PFSK-1 (cell line): ENCODE data around the gene CACYBP.

ENCODE experiments used
- FOXP2 ChIP-seq: optimal IDR thresholded peaks from 2 replicates; pipeline ENCODE3; 2011; ENCODE audit warnings: borderline replicate concordance, control low read depth, inconsistent platforms; ENCODE audit not compliant: insufficient read depth; ENCODE audit errors: extremely low read length, extremely low read depth
- POLR2AphosphoS5 ChIP-seq: IDR thresholded peaks from 2 replicates; pipeline ENCODE4 v1.6.1; 2012; ENCODE audit warnings: low read depth, mild to moderate bottlenecking, control low read depth, low read length, moderate library complexity
- REST ChIP-seq, 2 experiments: IDR thresholded peaks; 2 replicates each; pipeline versions ENCODE4 v1.6.1 to v1.8.0; 2011 to 2012; ENCODE audit warnings: low read depth in 2 of 2, low read length in 2 of 2, control low read depth in 1 of 2, inconsistent platforms in 1 of 2, mild to moderate bottlenecking in 1 of 2, moderate library complexity in 1 of 2; ENCODE audit not compliant: insufficient read depth in 1 of 2
- SIN3A ChIP-seq: IDR thresholded peaks from 2 replicates; pipeline ENCODE4 v1.6.1; 2012; ENCODE audit warnings: mild to moderate bottlenecking, low read length, moderate library complexity, borderline replicate concordance; ENCODE audit not compliant: insufficient read depth
- TAF1 ChIP-seq: IDR thresholded peaks from 2 replicates; pipeline ENCODE4 v1.6.1; 2012; ENCODE audit warnings: low read length, control low read depth, borderline replicate concordance; ENCODE audit not compliant: insufficient read depth

The CACYBP gene

DNA sequence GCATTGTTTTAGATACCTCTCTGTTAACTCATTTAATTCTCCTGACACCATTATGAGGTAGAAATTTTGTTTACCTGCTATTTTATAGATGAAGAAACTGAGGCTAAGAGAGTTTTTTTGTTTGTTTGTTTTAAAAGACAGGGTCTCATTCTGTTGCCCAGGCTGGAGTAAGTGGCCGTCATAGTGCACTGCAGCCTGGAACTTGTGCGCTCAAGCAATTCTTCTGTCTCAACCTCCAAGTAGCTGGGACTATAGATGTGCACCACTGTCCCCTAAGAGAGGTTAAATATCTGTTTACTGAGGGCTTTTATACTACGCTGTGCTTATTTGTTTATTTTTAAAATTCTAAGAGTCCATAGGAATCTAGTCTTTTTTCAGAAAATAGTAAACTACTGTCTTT is 43.7 kb upstream of the CACYBP start:
- no peak for TF ChIP-seq REST (IDR thresholded peaks at IDR 0.05; ENCODE audit: insufficient read depth in 1 of 2, low read depth in 2 of 2, low read length in 2 of 2)
- TF ChIP-seq FOXP2 = no peak
- TF ChIP-seq SIN3A = no peak
- TF ChIP-seq POLR2AphosphoS5 = no peak
- TF ChIP-seq TAF1 = no peak

DNA sequence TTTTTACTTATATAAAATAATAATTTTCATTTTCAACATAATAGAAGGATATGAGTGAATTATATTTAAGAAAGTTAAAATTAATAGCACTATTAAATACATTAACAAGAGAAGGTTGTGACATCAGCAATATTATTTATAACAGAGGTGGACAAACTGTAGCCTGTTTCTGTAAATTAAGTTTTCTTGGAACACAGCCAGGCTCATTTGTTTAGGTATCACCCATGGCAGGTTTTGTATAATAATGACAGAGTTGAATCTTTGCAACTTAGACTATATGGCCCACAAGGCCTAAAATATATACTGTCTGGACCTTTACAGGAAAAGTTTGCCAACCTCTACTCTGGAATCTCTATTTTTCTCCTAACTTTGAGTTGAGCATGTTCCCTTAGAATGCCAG is 42.8 kb upstream of the CACYBP start:
- no peak for TF ChIP-seq REST (IDR thresholded peaks at IDR 0.05; ENCODE audit: insufficient read depth in 1 of 2, low read depth in 2 of 2, low read length in 2 of 2)

DNA sequence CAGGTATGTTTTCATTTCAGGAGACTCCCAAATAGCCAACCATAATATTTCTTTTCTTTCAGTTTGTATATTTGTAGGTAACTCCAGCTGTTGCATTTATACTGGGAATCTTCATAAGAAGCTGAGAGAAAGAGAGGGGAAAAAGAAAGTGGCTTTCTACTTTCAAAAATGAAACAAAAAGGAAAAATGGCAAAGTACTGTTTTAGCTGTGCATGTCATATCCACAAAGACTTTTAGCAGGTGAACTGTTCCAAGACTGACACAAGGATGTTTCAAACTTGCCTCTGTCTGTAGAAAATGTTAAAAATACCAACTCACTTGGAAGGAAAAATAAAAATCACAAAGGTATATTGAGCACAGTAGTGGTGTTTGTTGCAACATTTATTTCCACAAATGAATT is 41.9 kb upstream of the CACYBP start:
- TF ChIP-seq REST (IDR thresholded peaks at IDR 0.05; ENCODE audit: insufficient read depth in 1 of 2, low read depth in 2 of 2, low read length in 2 of 2) = no peak
- TF ChIP-seq FOXP2 = no peak
- TF ChIP-seq TAF1 = no peak
- no peak for TF ChIP-seq SIN3A
- no peak for TF ChIP-seq POLR2AphosphoS5

DNA sequence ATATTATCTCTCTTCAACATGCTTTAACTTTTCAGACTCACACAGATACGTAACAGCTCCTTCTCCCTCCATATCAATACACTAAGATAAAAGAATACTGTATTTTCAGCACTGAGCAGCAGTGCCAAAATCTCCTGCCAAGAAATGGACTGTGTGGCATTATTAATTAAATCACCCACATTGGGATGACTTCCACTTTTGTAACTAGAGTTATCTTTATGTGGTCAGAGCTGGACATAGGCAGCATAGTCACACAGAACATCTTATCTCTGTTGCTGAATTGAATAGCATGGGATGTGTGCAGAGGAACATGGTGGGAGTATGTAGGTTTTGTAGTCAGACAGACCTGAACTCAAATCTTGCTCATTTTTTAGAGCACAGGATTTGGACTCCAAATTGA is 41.4 kb upstream of the CACYBP start:
- TF ChIP-seq SIN3A (no peak), TAF1 (no peak), REST (IDR thresholded peaks at IDR 0.05; ENCODE audit: insufficient read depth in 1 of 2, low read depth in 2 of 2, low read length in 2 of 2) (no peak), FOXP2 (no peak), POLR2AphosphoS5 (no peak)

DNA sequence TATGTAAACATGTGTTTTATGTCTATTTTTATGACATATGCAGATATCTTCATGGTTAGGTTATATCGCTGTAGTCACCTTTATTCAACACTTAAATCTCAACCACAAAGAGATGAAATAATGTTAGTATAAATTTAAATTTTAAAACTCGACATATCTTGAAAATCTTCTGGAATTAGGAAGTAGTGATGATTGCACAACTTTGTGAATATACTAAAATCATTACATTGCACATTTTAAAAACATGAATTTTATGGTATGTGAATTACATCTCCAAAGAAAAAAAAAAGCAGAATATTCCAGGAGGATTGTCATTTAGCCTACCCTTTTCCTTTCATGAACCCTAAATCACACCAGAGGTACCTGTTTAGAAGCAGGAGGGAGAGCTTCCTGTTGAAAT is 39.4 kb upstream of the CACYBP start:
- TF ChIP-seq SIN3A = no peak
- no peak for TF ChIP-seq TAF1
- no peak for TF ChIP-seq FOXP2
- no peak for TF ChIP-seq REST (IDR thresholded peaks at IDR 0.05; ENCODE audit: insufficient read depth in 1 of 2, low read depth in 2 of 2, low read length in 2 of 2)
- TF ChIP-seq POLR2AphosphoS5 = no peak
